ENCODE measurements around the gene NUMBL.

Gene NUMBL

DNA sequence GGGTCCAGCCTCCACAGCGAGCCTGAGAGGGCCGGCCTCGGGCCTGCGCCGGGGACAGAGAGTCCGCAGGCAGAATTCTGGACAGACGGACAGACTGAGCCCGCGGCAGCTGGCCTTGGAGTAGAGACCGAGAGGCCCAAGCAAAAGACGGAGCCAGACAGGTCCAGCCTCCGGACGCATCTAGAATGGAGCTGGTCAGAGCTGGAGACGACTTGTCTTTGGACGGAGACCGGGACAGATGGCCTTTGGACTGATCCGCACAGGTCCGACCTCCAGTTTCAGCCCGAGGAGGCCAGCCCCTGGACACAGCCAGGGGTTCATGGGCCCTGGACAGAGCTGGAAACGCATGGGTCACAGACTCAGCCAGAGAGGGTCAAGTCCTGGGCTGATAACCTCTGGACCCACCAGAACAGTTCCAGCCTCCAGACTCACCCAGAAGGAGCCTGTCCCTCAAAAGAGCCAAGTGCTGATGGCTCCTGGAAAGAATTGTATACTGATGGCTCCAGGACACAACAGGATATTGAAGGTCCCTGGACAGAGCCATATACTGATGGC lies 27.0 kb upstream of the NUMBL start:
- no peak for DNase-seq (ENCODE audit: insufficient read length, low spot score)
- no peak for FAIRE-seq

GRCh38 chr19:40716482-40717324 lies 26.3 kb upstream of the NUMBL start, which contains the start of the genes COQ8B and ITPKC:
Gene COQ8B (minus strand): TSS chr19:40716886. CDS start chr19:40714632, 2,254 bp downstream.
Gene ITPKC (plus strand): TSS chr19:40717112. CDS start chr19:40717136, 24 bp downstream.
- DNase-seq (ENCODE audit: insufficient read length, low spot score) (peak; percentile 97), FAIRE-seq (peak; percentile 94)
- TF ChIP-seq SPI1 (IDR thresholded peaks at IDR 0.05; ENCODE audit: low read depth, low read length) (no peak), POU2F2 (IDR thresholded peaks at IDR 0.05; ENCODE audit: low read depth, low read length) (0 out of 2 replicates have a peak, but pooled peaks have one; percentile 34), TAF1 (IDR thresholded peaks at IDR 0.05; ENCODE audit: low read depth, low read length) (no peak), PAX5 (IDR thresholded peaks at IDR 0.05; ENCODE audit: insufficient read depth, low read length, severe bottlenecking) (no peak), POLR2AphosphoS5 (IDR thresholded peaks at IDR 0.05; ENCODE audit: low read depth, low read length) (no peak)

More for the DNA sequence above, 27.0 kb upstream of the NUMBL start:
- TF ChIP-seq PAX5 (IDR thresholded peaks at IDR 0.05; ENCODE audit: insufficient read depth, low read length, severe bottlenecking) (no peak), TAF1 (IDR thresholded peaks at IDR 0.05; ENCODE audit: low read depth, low read length) (0 out of 2 replicates have a peak, but pooled peaks have one; percentile 12)

GRCh38 chr19:40716031-40716481 lies 25.6 kb upstream of the NUMBL start:
- TF ChIP-seq SPI1 (IDR thresholded peaks at IDR 0.05; ENCODE audit: low read depth, low read length) (no peak), TAF1 (IDR thresholded peaks at IDR 0.05; ENCODE audit: low read depth, low read length) (0 out of 2 replicates have a peak, but pooled peaks have one; percentile 15)
- DNase-seq (ENCODE audit: insufficient read length, low spot score) (no peak), FAIRE-seq (peak; percentile 47)

DNA sequence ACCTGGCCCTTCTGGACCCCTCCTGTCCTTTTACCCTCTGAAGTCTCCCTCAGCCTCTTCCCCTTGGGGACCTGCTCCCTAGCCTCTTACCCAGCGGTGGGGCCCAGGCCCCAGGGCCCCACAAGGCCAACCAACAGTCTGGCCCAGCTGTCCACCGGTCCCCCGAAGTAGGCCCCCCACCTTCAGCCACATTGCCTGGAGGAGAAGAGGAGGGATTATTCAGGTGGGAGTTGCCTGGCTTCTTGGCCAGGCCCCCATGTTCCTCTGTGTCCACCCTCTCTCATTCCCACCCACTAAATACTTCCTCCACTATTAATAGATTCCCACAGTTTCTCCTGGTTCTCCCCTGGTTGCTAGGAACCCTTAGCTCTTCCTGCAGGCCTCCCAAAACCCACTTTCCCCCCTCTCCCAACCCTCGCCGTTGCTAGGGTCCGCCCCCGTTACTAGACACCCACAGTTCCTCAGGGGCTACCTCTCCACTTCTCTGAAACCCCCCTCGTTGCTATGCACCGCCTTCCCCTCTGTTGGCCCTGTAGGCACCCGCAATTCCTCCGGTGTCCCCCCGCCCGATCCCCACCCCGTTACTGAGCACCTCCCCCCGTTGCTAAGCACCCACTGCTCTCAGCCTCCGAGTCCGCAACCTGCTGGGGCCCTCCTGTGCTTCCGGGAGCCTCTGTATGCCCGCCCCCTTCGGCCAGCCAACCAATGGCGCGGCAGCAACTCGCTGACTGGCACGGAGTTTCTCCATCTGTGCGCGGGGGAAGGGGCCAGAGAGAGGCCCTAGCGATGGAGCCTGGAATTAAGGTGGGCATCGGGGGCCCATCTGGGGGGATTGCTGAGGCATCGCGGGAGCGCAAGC lies 24.2 kb upstream of the NUMBL start:
- peak; percentile 8; the same call in 1 of the 2 replicates for TF ChIP-seq SPI1 (IDR thresholded peaks at IDR 0.05; ENCODE audit: low read depth, low read length)
- no peak for TF ChIP-seq POLR2A (IDR thresholded peaks at IDR 0.05; ENCODE audit: low read depth, low read length)
- no peak for TF ChIP-seq PAX5 (IDR thresholded peaks at IDR 0.05; ENCODE audit: insufficient read depth, low read length, severe bottlenecking)
- TF ChIP-seq TAF1 (IDR thresholded peaks at IDR 0.05; ENCODE audit: low read depth, low read length), result no peak; the same call in 1 of the 2 replicates
- TF ChIP-seq POU2F2 (IDR thresholded peaks at IDR 0.05; ENCODE audit: low read depth, low read length), result no peak
- no peak for TF ChIP-seq POLR2AphosphoS5 (IDR thresholded peaks at IDR 0.05; ENCODE audit: low read depth, low read length)
- FAIRE-seq (peak; percentile 92), DNase-seq (ENCODE audit: insufficient read length, low spot score) (peak; percentile 93)

DNA sequence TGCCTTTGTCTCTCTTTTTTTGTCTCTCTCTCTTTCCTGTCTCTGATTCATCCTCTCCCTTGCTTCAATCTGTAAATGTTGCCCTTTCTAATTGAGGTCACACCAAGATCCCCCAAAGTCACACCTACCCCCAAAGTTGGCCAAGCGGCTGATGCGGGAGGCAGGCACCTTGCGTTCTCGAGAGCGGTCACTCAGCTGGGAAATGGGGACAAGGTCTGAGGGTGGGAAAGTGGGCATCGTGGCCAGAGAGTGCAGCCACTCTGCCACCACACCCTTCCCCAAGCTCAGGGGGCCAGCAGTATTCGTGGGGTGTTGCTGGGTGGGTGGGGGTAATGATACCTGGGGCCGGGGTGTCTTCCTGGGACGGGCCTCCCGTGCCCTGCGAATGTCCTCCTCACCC lies 23.5 kb upstream of the NUMBL start:
- no peak for TF ChIP-seq TAF1 (IDR thresholded peaks at IDR 0.05; ENCODE audit: low read depth, low read length)
- FAIRE-seq (no peak), DNase-seq (ENCODE audit: insufficient read length, low spot score) (no peak)

DNA sequence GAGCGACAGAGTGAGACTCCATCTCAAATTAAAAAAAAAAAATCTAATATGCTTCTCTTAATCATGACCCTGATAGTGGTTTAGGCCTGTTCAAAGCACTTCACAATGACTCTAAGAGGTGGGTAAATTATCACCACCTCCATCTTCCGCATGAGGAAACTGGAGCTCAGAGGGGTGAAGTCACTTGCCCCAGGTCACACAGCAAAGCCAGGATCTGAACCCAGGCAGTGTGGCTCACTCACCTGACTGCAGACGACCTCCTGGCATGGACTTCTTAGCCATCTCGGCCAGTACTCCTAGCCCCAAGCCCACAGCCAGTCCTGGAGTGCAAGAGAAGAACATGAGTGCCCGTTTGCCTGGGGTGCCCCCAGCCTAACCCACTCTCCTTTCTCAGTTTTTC lies 19.4 kb upstream of the NUMBL start:
- FAIRE-seq (no peak), DNase-seq (ENCODE audit: insufficient read length, low spot score) (no peak)
- no peak for TF ChIP-seq TAF1 (IDR thresholded peaks at IDR 0.05; ENCODE audit: low read depth, low read length)
- TF ChIP-seq POLR2AphosphoS5 (IDR thresholded peaks at IDR 0.05; ENCODE audit: low read depth, low read length), result no peak
- TF ChIP-seq POU2F2 (IDR thresholded peaks at IDR 0.05; ENCODE audit: low read depth, low read length), result no peak
- TF ChIP-seq PAX5 (IDR thresholded peaks at IDR 0.05; ENCODE audit: insufficient read depth, low read length, severe bottlenecking), result no peak
- TF ChIP-seq SPI1 (IDR thresholded peaks at IDR 0.05; ENCODE audit: low read depth, low read length), result no peak
- TF ChIP-seq POLR2A (IDR thresholded peaks at IDR 0.05; ENCODE audit: low read depth, low read length), result no peak

GRCh38 chr19:40707615-40708014 lies 17.2 kb upstream of the NUMBL start:
- DNase-seq (ENCODE audit: insufficient read length, low spot score) (no peak), FAIRE-seq (no peak)
- TF ChIP-seq POU2F2 (IDR thresholded peaks at IDR 0.05; ENCODE audit: low read depth, low read length) (no peak), POLR2A (IDR thresholded peaks at IDR 0.05; ENCODE audit: low read depth, low read length) (no peak), SPI1 (IDR thresholded peaks at IDR 0.05; ENCODE audit: low read depth, low read length) (no peak), TAF1 (IDR thresholded peaks at IDR 0.05; ENCODE audit: low read depth, low read length) (no peak), POLR2AphosphoS5 (IDR thresholded peaks at IDR 0.05; ENCODE audit: low read depth, low read length) (no peak), PAX5 (IDR thresholded peaks at IDR 0.05; ENCODE audit: insufficient read depth, low read length, severe bottlenecking) (no peak)

DNA sequence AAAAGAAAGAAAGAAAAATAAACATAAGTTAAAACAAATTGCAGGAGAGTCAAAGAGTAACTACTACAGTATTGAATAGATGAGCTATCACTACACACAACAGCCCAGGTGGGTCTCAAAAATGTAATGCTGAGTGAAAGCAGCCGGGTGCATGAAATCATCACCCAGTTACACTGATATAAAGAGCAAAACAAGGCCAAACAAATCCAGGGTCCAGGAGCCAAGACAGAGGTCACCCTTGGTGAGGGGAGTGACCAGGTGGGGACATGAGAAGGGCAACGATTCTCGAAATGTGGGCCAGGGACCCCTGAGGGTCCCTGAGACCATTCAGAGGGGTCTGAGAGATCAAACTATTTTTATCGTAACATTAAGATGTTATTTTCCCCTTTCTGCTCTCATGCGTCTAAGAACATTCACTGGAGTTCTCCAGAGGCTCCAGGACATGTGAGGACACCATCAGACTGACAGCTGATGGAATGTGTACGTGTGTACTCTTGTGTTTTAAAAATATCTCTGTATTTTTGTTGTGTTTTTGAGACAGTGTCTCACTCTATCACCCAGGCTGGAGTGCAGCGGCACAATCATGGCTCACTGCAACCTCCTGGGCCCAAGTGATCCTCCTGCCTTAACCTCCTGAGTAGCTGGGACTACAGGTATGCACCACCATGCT lies 15.6 kb upstream of the NUMBL start:
- no peak for DNase-seq (ENCODE audit: insufficient read length, low spot score)
- no peak for FAIRE-seq
- TF ChIP-seq POU2F2 (IDR thresholded peaks at IDR 0.05; ENCODE audit: low read depth, low read length) (no peak), POLR2A (IDR thresholded peaks at IDR 0.05; ENCODE audit: low read depth, low read length) (no peak), PAX5 (IDR thresholded peaks at IDR 0.05; ENCODE audit: insufficient read depth, low read length, severe bottlenecking) (no peak), SPI1 (IDR thresholded peaks at IDR 0.05; ENCODE audit: low read depth, low read length) (no peak), POLR2AphosphoS5 (IDR thresholded peaks at IDR 0.05; ENCODE audit: low read depth, low read length) (no peak), TAF1 (IDR thresholded peaks at IDR 0.05; ENCODE audit: low read depth, low read length) (no peak)

- DNase-seq (ENCODE audit: insufficient read length, low spot score), result no peak
- no peak for FAIRE-seq
- TF ChIP-seq SPI1 (IDR thresholded peaks at IDR 0.05; ENCODE audit: low read depth, low read length), result no peak
- TF ChIP-seq POLR2AphosphoS5 (IDR thresholded peaks at IDR 0.05; ENCODE audit: low read depth, low read length), result no peak
- TF ChIP-seq POLR2A (IDR thresholded peaks at IDR 0.05; ENCODE audit: low read depth, low read length), result no peak
- TF ChIP-seq PAX5 (IDR thresholded peaks at IDR 0.05; ENCODE audit: insufficient read depth, low read length, severe bottlenecking), result no peak
- TF ChIP-seq POU2F2 (IDR thresholded peaks at IDR 0.05; ENCODE audit: low read depth, low read length), result no peak
- no peak for TF ChIP-seq TAF1 (IDR thresholded peaks at IDR 0.05; ENCODE audit: low read depth, low read length)
Observed at GRCh38 chr19:40705362-40705651, 14.9 kb upstream of the NUMBL start.

Measured in GM12891 (cell line).